Uterus (tissue), 4 donors: ENCODE data around the gene HOXA11. TPM values are rescaled to one million over a fixed set of nuclear protein-coding genes. Genes with fewer than 3 reads are reported as not detected.

Experiments used
- DNase-seq, 2 donors: peaks; one replicate each; pipeline ENCODE4 v3.0.0-alpha.2; 2019 to 2020
- H3K27ac ChIP-seq, 2 donors: fragments of 200-600 bp; sonication (generic); 1 replicate in 1 of 2; 2 replicates in 1 of 2; pipeline ENCODE4 v1.5.1; 2016 to 2018
- H3K27me3 ChIP-seq, 2 donors: fragments of 200-600 bp; sonication (generic); one replicate each; pipeline ENCODE4 v1.5.1; 2018 to 2019; ENCODE audit warnings: control low read depth in 1 of 2
- H3K36me3 ChIP-seq, 2 donors: fragments of 200-600 bp; sonication (generic); one replicate each; pipeline ENCODE4 v1.5.1; 2019; ENCODE audit warnings: control low read depth in 1 of 2
- H3K4me1 ChIP-seq, 2 donors: fragments of 200-600 bp; sonication (generic); one replicate each; pipeline ENCODE4 v1.5.1; 2018 to 2019; ENCODE audit warnings: control low read depth in 1 of 2
- H3K4me3 ChIP-seq, 2 donors: fragments of 200-600 bp; sonication (generic); 1 replicate in 1 of 2; 2 replicates in 1 of 2; pipeline ENCODE4 v1.5.1; 2018 to 2019; ENCODE audit warnings: mild to moderate bottlenecking in 1 of 2
- H3K9me3 ChIP-seq, 2 donors: fragments of 200-600 bp; sonication (generic); one replicate each; pipeline ENCODE4 v1.5.1; 2019; ENCODE audit warnings: control low read depth in 1 of 2
- POLR2A ChIP-seq, 2 donors: fragments of 450-650 bp; IDR thresholded peaks; one replicate each; pipeline ENCODE4 v1.6.1; 2016; ENCODE audit warnings: antibody characterized with exemption in 2 of 2, mild to moderate bottlenecking in 1 of 2, moderate library complexity in 1 of 2
- intact Hi-C: fragments of 100-400 bp; cut with DNase I; formaldehyde crosslinking; loops from one replicate; pipeline ENCODE4 v1.15.1; 2023; ENCODE audit warnings: low total_unique reads
- total RNA-seq, 4 donors: library from RNA; depleted of rRNA in 3 of 4; stranded (reverse); fragments of >200 nt in 3 of 4; gene quantifications; one replicate each; pipeline versions ENCODE4 v1.1.0 to v1.2.4, GENCODE V29; 2014 to 2023
- TF ChIP-seq, protein P1 (sequence below), 4 experiments: fragments of 200-600 bp in 2 of 4; fragments of 450-650 bp in 2 of 4; sonication (generic) in 2 of 4; IDR thresholded peaks; one replicate each; pipeline ENCODE4 v1.5.1; 2016 to 2019; ENCODE audit warnings: antibody characterized with exemption in 4 of 4, mild to moderate bottlenecking in 2 of 4, moderate library complexity in 1 of 4
- donor health status: DM: yes; HTN: yes; CAD: no.

HOXA11 gene
- total RNA-seq, 4 donors from 2014 or later = 32.4 to 82.0 (median 57.8) TPM

- H3K27ac ChIP-seq = peak overlapping the region; percentile 93 to 95
- no peaks in the 10 kb centered on the region for H3K36me3 ChIP-seq
- DNase-seq = peak; percentile 43 to 54
- no peaks in the 10 kb centered on the region for H3K9me3 ChIP-seq
- H3K4me3 ChIP-seq = peak overlapping the region; percentile 59 to 79
- H3K27me3 ChIP-seq = no peaks in the 10 kb centered on the region
- intact Hi-C loops = no loop called here
- H3K4me1 ChIP-seq = peaks cover 0 to 4% of the 10 kb centered on the region in 2 donors
- TF ChIP-seq, protein P1, sequence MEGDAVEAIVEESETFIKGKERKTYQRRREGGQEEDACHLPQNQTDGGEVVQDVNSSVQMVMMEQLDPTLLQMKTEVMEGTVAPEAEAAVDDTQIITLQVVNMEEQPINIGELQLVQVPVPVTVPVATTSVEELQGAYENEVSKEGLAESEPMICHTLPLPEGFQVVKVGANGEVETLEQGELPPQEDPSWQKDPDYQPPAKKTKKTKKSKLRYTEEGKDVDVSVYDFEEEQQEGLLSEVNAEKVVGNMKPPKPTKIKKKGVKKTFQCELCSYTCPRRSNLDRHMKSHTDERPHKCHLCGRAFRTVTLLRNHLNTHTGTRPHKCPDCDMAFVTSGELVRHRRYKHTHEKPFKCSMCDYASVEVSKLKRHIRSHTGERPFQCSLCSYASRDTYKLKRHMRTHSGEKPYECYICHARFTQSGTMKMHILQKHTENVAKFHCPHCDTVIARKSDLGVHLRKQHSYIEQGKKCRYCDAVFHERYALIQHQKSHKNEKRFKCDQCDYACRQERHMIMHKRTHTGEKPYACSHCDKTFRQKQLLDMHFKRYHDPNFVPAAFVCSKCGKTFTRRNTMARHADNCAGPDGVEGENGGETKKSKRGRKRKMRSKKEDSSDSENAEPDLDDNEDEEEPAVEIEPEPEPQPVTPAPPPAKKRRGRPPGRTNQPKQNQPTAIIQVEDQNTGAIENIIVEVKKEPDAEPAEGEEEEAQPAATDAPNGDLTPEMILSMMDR (IDR thresholded peaks at IDR 0.05) = no peak
- TF ChIP-seq POLR2A (IDR thresholded peaks at IDR 0.05) = no peak
Observed at GRCh38 chr7:27155816-27156507, 29.1 kb downstream of the HOXA11 start.

GRCh38 chr7:27154901-27155815 is 29.9 kb downstream of the HOXA11 start:
- no peaks in the 10 kb centered on the region for H3K36me3 ChIP-seq
- TF ChIP-seq, protein P1 (IDR thresholded peaks at IDR 0.05) = no peak
- no peak for TF ChIP-seq POLR2A (IDR thresholded peaks at IDR 0.05)
- peak; percentile 31 to 45 for DNase-seq
- peak overlapping the region; percentile 59 to 79 for H3K4me3 ChIP-seq
- no peaks in the 10 kb centered on the region for H3K27me3 ChIP-seq
- peaks cover 0 to 4% of the 10 kb centered on the region in 2 donors for H3K4me1 ChIP-seq
- peak overlapping the region; percentile 93 to 95 for H3K27ac ChIP-seq
- H3K9me3 ChIP-seq = no peaks in the 10 kb centered on the region
- intact Hi-C loops = no loop called here

DNA sequence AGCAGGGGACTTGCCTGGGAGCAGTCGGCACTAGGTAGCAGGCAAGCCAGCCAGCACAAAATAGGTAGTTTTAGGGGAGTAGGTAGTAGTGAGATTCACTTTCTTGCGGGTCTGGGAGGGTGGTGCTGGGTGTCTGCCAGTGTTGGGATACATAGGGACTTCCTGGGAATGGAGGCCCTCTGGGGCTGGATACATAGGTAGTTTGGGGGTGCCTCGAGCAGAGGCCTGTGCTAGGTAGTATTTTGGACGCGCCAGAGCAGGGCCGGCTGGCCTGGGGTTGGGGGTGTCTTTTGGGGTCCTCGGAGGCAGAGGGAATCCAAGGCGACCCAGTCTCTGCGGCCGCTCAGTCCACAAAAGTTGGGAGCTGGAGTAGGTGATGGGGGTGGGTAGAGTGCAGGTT is 30.7 kb downstream of the HOXA11 start:
- TF ChIP-seq POLR2A (IDR thresholded peaks at IDR 0.05) = no peak
- TF ChIP-seq, protein P1 (IDR thresholded peaks at IDR 0.05) = no peak
- Histone ChIP-seq H3K27ac (peak overlapping the region in 1 of 2 donors; percentile 96), H3K4me3 (no peak overlapping the region), H3K9me3 (no peaks in the 10 kb centered on the region), H3K36me3 (no peaks in the 10 kb centered on the region), H3K4me1 (peaks cover 0 to 4% of the 10 kb centered on the region in 2 donors), H3K27me3 (no peaks in the 10 kb centered on the region)
- intact Hi-C loops = no loop called here
- DNase-seq = peak in 1 of 2 donors; percentile 23

GRCh38 chr7:27153526-27153925 is 31.5 kb downstream of the HOXA11 start:
- peaks cover 0 to 4% of the 10 kb centered on the region in 2 donors for H3K4me1 ChIP-seq
- no peaks in the 10 kb centered on the region for H3K27me3 ChIP-seq
- H3K9me3 ChIP-seq = no peaks in the 10 kb centered on the region
- no peak for TF ChIP-seq POLR2A (IDR thresholded peaks at IDR 0.05)
- TF ChIP-seq, protein P1 (IDR thresholded peaks at IDR 0.05) = no peak
- peak overlapping the region; percentile 96 for H3K27ac ChIP-seq
- H3K4me3 ChIP-seq = no peak overlapping the region
- DNase-seq = peak in 1 of 2 donors; percentile 11
- intact Hi-C loops = no loop called here
- H3K36me3 ChIP-seq = no peaks in the 10 kb centered on the region
